Brain microvascular endothelial cell (primary cell): Measurements from ENCODE around the gene SLC4A7.
A peak's percentile ranks its signal among the peaks of the same experiment; 100 is the strongest.

ENCODE experiments used
- DNase-seq: peaks from one replicate; pipeline ENCODE4 v3.0.0-alpha.2; 2020
- H3K27ac ChIP-seq: fragments of 250-450 bp; sonication (Bioruptor Pico); 2 replicates; pipeline ENCODE4 v1.5.1; 2020; ENCODE audit warnings: mild to moderate bottlenecking, moderate library complexity
- H3K27me3 ChIP-seq: fragments of 250-450 bp; sonication (Bioruptor Pico); replicated peaks from 2 replicates; pipeline ENCODE4 v1.5.1; 2020; ENCODE audit warnings: mild to moderate bottlenecking
- H3K36me3 ChIP-seq: fragments of 250-450 bp; sonication (Bioruptor Pico); replicated peaks from 2 replicates; pipeline ENCODE4 v1.5.1; 2020; ENCODE audit warnings: mild to moderate bottlenecking
- H3K4me3 ChIP-seq: 2 replicates; pipeline ENCODE4 v1.5.1; 2011; ENCODE audit warnings: low read depth, mild to moderate bottlenecking, control low read depth, low read length, moderate library complexity
- in situ Hi-C: cut with HindIII; loops from 2 replicates; pipeline ENCODE4 v1.10.0; 2017; ENCODE audit warnings: low sequenced_read_pairs, low pct_ligation_motif_present
- TF ChIP-seq, protein P1 (sequence below): IDR thresholded peaks from 2 replicates; pipeline ENCODE4 v1.5.1; 2011; ENCODE audit warnings: low read depth, mild to moderate bottlenecking, moderate library complexity, low read length, control low read depth, inconsistent platforms; ENCODE audit errors: missing control alignments

Gene SLC4A7

DNA sequence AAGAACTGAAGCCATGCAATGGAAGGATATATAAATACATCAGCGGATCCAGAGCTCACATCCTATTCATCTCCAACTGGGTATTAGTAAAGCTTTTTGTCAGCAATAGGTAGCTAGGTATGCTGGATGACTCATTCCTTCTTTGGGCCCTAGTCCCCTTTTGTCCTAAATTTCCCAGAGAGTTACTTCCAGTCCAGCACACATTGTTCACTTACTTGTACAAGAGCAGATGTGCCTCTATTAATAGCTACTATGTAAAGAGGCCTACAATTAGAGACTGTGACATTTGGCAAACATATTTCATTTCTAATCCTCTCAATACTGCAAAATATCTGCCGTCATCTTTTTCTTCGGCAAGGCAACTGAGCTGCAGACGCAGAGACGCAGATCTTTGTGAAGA lies 1.7 kb upstream of the SLC4A7 start:
- DNase-seq, result no peak
- Histone ChIP-seq H3K36me3 (no peaks in the 10 kb centered on the region), H3K27me3 (no peaks in the 10 kb centered on the region), H3K4me3 (no peak overlapping the region), H3K27ac (no peak overlapping the region)
- TF ChIP-seq, protein P1, sequence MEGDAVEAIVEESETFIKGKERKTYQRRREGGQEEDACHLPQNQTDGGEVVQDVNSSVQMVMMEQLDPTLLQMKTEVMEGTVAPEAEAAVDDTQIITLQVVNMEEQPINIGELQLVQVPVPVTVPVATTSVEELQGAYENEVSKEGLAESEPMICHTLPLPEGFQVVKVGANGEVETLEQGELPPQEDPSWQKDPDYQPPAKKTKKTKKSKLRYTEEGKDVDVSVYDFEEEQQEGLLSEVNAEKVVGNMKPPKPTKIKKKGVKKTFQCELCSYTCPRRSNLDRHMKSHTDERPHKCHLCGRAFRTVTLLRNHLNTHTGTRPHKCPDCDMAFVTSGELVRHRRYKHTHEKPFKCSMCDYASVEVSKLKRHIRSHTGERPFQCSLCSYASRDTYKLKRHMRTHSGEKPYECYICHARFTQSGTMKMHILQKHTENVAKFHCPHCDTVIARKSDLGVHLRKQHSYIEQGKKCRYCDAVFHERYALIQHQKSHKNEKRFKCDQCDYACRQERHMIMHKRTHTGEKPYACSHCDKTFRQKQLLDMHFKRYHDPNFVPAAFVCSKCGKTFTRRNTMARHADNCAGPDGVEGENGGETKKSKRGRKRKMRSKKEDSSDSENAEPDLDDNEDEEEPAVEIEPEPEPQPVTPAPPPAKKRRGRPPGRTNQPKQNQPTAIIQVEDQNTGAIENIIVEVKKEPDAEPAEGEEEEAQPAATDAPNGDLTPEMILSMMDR, result no peak
- in situ Hi-C loops, result no loop called here

GRCh38 chr3:27483117-27484014 lies 818 bp downstream of the SLC4A7 start:
- DNase-seq, result peak; percentile 61
- H3K4me3 ChIP-seq, result peak overlapping the region; percentile 87
- H3K27ac ChIP-seq, result peak overlapping the region; percentile 68
- H3K36me3 ChIP-seq, result no peaks in the 10 kb centered on the region
- in situ Hi-C loops, result no loop called here
- TF ChIP-seq, protein P1, result no peak
- H3K27me3 ChIP-seq, result no peaks in the 10 kb centered on the region

GRCh38 chr3:27479806-27480543 lies 4.2 kb downstream of the SLC4A7 start:
- Histone ChIP-seq H3K36me3 (no peaks in the 10 kb centered on the region), H3K4me3 (no peak overlapping the region), H3K27ac (no peak overlapping the region), H3K27me3 (no peaks in the 10 kb centered on the region)
- in situ Hi-C loops, result no loop called here
- DNase-seq, result no peak
- TF ChIP-seq, protein P1, result no peak

GRCh38 chr3:27471923-27472550 lies 12.1 kb downstream of the SLC4A7 start:
- in situ Hi-C loops, result no loop called here
- H3K27me3 ChIP-seq, result no peaks in the 10 kb centered on the region
- TF ChIP-seq, protein P1, result no peak
- H3K27ac ChIP-seq, result no peak overlapping the region
- no peaks in the 10 kb centered on the region for H3K36me3 ChIP-seq
- no peak overlapping the region for H3K4me3 ChIP-seq
- no peak for DNase-seq

DNA sequence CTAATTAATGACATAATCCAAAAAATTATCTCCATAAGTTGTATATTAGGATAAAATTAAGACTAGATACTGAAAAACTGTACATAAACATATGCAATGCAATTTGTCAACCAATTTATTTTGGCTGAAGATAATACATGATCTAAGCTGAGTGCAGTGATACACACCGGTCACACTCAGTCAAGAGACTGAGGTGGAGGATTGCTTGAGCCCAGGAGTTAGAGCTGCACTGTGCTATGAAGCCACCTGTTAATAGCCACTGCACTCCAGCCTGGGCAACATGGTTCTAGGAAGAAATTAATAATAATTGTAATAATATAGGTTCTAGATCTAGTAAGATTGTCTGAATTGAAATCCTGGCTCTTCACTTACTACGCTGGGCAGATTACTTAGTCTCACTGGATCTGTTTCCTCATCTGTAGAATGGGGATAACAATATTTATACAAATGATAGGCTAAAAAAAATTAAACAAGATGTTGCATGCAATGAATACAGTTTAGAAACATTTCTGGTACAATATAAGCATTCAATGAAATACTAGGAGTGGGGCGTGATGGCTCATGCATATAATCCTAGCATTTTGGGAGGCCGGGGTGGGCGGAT lies 15.8 kb downstream of the SLC4A7 start:
- H3K27me3 ChIP-seq, result no peaks in the 10 kb centered on the region
- no peak overlapping the region for H3K27ac ChIP-seq
- in situ Hi-C loops, result no loop called here
- no peaks in the 10 kb centered on the region for H3K36me3 ChIP-seq
- DNase-seq, result no peak
- no peak overlapping the region for H3K4me3 ChIP-seq
- TF ChIP-seq, protein P1, result no peak
